AG04450 (cell line): ENCODE data around the gene FBRSL1. TPM values are rescaled to one million over a fixed set of nuclear protein-coding genes. Genes with fewer than 3 reads are reported as not detected.

Source experiments
- CTCF ChIA-PET: fragments of 300-600, 350-600 bp; formaldehyde crosslinking; extraction: SDS; loops from one replicate; lab custom pipeline; 2022; ENCODE audit warnings: antibody characterized with exemption, inconsistent platforms; lab: Charles Lee
- POLR2A ChIA-PET: fragments of 350-600 bp; formaldehyde crosslinking; extraction: SDS; loops from one replicate; lab custom pipeline; 2021; ENCODE audit warnings: antibody characterized with exemption, inconsistent platforms; lab: Yijun Ruan, JAX
- DNase-seq: peaks from one replicate; pipeline ENCODE4 v3.0.0-alpha.2; 2011; ENCODE audit warnings: low read depth, low spot score
- H3K27ac ChIP-seq: one replicate; pipeline ENCODE4 v1.5.1; 2012; ENCODE audit warnings: low read depth, low read length, control low read depth
- H3K27me3 ChIP-seq: one replicate; pipeline ENCODE4 v1.6.0; 2012; ENCODE audit warnings: low read length; ENCODE audit not compliant: control insufficient read depth, insufficient read depth
- H3K4me3 ChIP-seq: 2 replicates; pipeline ENCODE4 v1.5.1; 2011; ENCODE audit warnings: mild to moderate bottlenecking, low read depth, low read length, control low read depth
- H3K9me3 ChIP-seq: 2 replicates; pipeline ENCODE4 v1.5.1; 2012; ENCODE audit warnings: low read length; ENCODE audit not compliant: control insufficient read depth, insufficient read depth
- CTCF ChIP-seq: IDR thresholded peaks from 2 replicates; pipeline ENCODE4 v1.5.1; 2011; ENCODE audit warnings: low read depth, low read length, control low read depth, inconsistent platforms
- polyA plus RNA-seq: library from polyadenylated mRNA; depleted of rRNA; stranded (reverse); fragments of >200 nt; gene quantifications from 2 replicates; pipeline ENCODE4 v1.2.3, GENCODE V29; 2011

Gene FBRSL1
- polyA plus RNA-seq, 1 experiment, result 1.1 TPM

- H3K9me3 ChIP-seq, result peaks cover 39% of the 10 kb centered on the region
- no peak for TF ChIP-seq CTCF
- ChIA-PET POLR2A (no interaction called here), CTCF (no interaction called here)
- no peak overlapping the region for H3K27ac ChIP-seq
- no peak overlapping the region for H3K4me3 ChIP-seq
- DNase-seq, result no peak
- peaks cover 10% of the 10 kb centered on the region for H3K27me3 ChIP-seq
Observed at GRCh38 chr12:132456944-132457495, 32.9 kb upstream of the FBRSL1 start.

- H3K9me3 ChIP-seq, result peaks cover 39% of the 10 kb centered on the region
- POLR2A ChIA-PET, result no interaction called here
- no peak for DNase-seq
- no peak for TF ChIP-seq CTCF
- H3K27me3 ChIP-seq, result peaks cover 4% of the 10 kb centered on the region
- H3K4me3 ChIP-seq, result no peak overlapping the region
- H3K27ac ChIP-seq, result no peak overlapping the region
- CTCF ChIA-PET, result no interaction called here
Observed at GRCh38 chr12:132458441-132458840, 31.5 kb upstream of the FBRSL1 start.

GRCh38 chr12:132458846-132459641 is 30.9 kb upstream of the FBRSL1 start:
- Histone ChIP-seq H3K4me3 (no peak overlapping the region), H3K27ac (no peak overlapping the region), H3K27me3 (peaks cover 4% of the 10 kb centered on the region), H3K9me3 (peaks cover 39% of the 10 kb centered on the region)
- no peak for TF ChIP-seq CTCF
- CTCF ChIA-PET, result no interaction called here
- POLR2A ChIA-PET, result no interaction called here
- DNase-seq, result no peak

- TF ChIP-seq CTCF, result peak; percentile 27; the same call in 1 of the 2 replicates
- H3K9me3 ChIP-seq, result peaks cover 37% of the 10 kb centered on the region
- CTCF ChIA-PET, result interaction anchor here (0.6 kb wide), 1 partner anchor 175 kb away, joined by 3 read pairs; no protein-coding TSS in a partner anchor
- no peaks in the 10 kb centered on the region for H3K27me3 ChIP-seq
- no peak overlapping the region for H3K27ac ChIP-seq
- DNase-seq, result no peak
- H3K4me3 ChIP-seq, result no peak overlapping the region
- POLR2A ChIA-PET, result no interaction called here
Observed at GRCh38 chr12:132460571-132460970, 29.4 kb upstream of the FBRSL1 start.

DNA sequence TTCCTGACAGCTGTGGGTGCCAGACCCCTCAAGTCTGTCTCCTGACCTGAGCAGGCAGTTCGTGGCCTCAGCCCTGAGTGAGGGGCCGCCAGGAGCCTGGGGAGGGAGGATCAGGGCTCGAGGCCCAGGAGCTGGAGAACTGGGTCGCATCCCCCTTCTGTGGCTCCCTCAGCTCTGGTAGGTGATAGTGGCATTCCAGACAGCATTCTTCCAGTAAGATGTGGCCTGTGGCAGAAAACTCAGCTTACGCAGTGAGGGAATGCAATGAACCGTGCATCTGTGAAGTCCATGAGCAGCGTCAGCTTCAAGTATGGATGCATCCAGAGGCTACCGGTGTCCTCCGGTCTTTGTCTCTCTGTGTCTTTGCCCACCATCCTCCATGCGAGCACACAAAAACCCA is 28.4 kb upstream of the FBRSL1 start:
- ChIA-PET CTCF (interaction anchor here (0.9 kb wide), 1 partner anchor 11 kb away, joined by 4 read pairs; no protein-coding TSS in a partner anchor), POLR2A (interaction anchor here (0.6 kb wide), 1 partner anchor 172 kb away, joined by 5 read pairs; no protein-coding TSS in a partner anchor)
- H3K27ac ChIP-seq, result no peak overlapping the region
- no peaks in the 10 kb centered on the region for H3K27me3 ChIP-seq
- no peak for TF ChIP-seq CTCF
- no peak overlapping the region for H3K4me3 ChIP-seq
- no peak for DNase-seq
- H3K9me3 ChIP-seq, result peaks cover 28% of the 10 kb centered on the region
